ENCODE data around the gene RNF222. TPM values are rescaled to one million over a fixed set of nuclear protein-coding genes. Genes with fewer than 3 reads are reported as not detected.
"Not testable (repeated sequence)": the region's sequence is repeated elsewhere in the genome, so short reads cannot be mapped to it uniquely, and the experiment has no call there.

RNF222 gene
- total RNA-seq, 1 experiment from 2014 or later = not detected

DNA sequence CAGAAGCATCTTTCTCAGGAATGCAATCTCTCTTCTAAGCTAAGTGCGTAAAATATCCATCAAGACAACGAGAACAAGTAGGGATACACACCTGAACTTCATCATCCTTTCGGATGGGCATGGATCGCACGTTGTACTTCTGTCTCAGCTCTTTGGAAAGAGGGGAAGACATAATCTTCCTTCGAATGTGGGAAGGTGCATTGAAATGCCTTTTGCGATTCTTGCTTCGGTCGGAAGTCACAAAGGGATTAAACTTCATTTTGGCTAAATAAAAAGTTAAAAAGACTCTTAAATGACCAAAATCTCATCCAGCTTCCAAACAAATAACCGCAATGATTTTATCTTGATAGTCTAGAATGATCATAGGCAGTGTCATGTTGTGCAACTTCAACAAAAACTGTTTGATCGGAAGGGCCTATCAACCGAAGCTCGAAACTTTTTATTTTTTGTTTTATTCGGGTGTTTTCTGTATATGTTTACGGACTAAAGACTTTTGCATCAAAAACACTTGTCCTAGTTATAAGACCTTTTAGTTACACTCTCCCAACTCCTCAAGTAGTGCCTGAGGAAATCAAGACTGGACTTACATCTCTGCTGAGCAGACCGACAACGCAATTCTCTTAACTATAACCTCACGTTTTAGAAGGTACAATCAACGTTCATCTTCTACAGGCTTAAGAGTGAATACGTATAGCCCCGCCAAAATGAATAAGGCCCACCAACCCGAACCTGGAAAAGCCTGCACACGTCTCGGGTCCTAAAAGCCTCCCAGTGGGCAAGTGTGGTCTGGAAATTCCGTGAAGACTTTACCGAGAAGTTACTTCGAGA is 15.4 kb downstream of the RNF222 start:
- DNase-seq (ENCODE audit: low read depth) = peak; percentile 12

DNA sequence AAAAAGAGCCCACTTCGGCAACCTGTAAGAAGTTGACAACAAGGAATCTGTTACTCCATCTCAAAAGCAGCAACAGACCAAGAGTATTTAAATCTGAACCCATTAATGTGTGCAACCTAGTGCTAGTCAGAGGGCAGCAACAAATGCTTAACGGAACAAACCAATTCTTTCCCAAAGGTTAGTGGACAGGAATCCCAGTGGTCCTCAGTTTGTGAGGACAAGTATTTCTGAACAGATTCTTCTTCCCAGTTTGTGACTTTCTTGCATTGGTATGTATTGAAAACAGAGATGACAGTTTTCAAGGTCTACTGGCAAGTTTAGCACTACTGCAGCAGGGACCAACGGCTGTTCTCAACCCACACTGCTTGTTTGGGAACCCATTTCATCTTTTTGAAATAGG is 17.6 kb downstream of the RNF222 start:
- DNase-seq (ENCODE audit: low read depth) = no peak

DNA sequence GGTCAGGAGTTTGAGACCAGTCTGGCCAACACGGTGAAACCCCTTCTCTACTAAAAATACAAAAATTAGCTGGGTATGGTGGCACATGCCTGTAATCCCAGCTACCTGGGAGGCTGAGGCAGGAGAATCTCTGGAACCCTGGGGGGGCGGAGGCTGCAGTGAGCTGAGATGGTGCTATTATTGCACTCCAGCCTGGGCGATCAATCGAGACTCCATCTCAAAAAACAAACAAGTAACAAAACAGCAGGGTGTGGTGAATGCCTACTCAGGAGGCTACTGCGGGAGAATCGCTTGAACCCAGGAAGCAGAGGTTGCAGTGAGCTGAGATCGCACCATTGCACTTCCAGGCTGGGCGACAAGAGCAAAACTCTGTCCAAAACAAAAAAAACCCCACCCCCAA is 19.5 kb downstream of the RNF222 start:
- DNase-seq (ENCODE audit: low read depth) = not testable (repeated sequence)

DNA sequence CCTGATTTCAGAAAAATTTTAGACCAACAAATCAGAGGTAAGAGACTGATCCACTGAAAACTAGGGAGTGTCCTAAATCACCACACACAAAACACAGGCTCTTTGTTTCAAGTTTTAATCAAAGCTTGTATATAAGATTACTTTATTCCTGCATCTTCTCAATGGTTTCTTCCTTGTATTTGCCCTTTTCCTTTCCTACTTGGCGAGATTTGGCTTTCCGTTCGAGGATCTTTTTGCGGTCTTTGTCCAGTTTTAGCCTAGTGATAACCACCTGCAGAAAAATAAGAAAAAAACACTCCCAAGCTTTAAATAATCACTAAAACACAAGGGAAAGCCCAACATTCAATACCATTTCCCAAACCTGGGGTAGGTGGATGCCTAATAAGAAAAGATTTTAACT is 20.2 kb downstream of the RNF222 start:
- DNase-seq (ENCODE audit: low read depth) = no peak

DNA sequence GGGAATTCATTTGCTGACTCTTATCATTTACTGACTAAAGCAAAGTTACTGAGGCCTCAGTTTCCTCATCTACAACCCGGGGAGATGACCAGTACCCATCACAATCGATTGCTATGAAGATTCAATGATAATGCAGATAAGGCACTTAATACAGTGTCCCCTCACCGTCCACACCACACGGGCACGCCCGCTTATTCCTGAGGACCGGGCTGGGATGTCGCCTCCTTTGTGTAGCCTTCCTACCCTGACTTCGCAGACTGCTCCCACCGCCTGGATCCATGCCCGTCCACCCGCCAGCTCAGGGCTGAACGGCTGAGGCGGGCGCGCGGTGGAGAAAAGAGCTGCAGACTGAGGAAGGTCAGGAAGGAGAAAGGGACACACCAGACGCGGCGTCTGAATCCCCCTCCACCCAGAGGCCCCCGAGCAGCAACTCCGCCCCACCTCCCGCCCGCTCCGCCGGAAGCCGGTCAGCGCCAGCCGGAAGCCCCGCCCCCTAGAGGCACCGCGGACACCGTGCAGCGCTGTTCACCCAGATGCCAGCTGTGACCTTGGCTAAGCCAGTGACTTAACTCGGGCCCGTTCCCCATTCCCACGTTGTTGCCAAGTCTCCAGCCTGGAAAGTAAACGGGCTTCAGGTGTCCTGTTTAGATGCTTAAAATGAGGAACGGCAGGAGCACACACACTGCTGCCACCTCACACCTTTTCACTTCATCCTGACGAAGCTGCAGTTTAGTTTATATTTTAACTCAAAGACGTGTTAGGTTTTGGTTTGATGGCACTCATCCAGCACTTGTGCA is 21.2 kb downstream of the RNF222 start, which contains the start of gene KRABD2:
Gene KRABD2 (minus strand): TSS at position 434 of the 797 bp plus-strand sequence.
- peak; percentile 85 for DNase-seq (ENCODE audit: low read depth)

DNA sequence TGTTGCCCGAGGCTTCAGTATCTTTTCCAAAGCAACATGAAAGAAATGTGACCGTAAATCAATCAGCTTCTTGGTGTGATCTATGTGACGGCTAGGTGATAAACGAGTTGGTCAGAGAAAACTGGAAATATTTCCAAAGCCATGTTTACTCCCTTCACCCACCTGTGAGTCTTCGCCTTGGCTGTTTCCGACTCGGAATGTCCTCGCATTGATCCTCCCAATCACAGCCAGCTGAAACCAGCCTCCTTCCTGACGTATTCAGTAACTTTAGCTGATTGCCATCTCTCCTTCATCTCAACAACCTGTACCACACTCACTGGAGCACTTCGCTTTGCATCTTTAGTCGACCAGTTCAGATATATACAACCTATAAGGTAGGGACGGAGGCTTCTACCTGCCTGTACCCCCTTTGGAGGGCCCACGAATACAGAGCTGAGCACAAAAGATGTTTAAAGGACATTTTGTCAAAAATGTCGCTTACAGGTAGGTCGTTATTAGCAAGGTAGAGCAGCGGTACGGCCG is 21.8 kb downstream of the RNF222 start:
- no peak for DNase-seq (ENCODE audit: low read depth)

DNA sequence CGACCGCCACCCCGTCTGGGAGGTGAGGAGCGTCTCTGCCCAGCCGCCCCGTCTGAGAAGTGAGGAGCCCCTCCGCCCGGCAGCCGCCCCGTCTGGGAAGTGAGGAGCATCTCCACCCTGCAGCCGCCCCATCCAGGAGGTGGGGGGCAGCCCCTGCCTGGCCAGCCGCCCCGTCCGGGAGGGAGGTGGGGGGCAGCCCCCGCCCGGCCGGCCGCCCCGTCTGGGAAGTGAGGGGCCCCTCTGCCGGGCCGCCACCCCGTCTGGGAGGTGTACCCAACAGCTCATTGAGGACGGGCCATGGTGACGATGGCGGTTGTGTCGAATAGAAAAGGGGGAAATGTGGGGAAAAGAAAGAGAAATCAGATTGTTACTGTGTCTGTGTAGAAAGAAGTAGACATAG is 23.8 kb downstream of the RNF222 start:
- DNase-seq (ENCODE audit: low read depth) = not testable (repeated sequence)

DNA sequence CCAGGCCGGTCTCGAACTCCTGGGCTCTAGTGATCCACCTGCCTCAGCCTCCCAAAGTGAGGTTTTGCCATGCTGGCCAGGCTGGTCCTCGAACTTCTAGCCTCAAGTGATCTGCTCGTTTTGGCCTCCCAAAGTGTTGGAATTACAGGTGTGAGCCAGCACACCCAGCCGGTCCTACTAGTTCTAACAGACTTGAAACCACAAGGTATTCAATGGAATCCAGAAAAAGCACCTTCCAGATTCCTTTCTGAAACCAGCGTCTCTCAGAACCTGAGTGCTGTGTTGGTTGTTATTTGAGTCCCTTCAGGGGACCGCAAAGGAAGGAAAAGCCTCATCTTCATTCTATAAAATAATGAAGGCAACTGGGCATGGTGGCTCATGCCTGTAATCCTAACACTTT is 25.2 kb downstream of the RNF222 start:
- no peak for DNase-seq (ENCODE audit: low read depth)

DNA sequence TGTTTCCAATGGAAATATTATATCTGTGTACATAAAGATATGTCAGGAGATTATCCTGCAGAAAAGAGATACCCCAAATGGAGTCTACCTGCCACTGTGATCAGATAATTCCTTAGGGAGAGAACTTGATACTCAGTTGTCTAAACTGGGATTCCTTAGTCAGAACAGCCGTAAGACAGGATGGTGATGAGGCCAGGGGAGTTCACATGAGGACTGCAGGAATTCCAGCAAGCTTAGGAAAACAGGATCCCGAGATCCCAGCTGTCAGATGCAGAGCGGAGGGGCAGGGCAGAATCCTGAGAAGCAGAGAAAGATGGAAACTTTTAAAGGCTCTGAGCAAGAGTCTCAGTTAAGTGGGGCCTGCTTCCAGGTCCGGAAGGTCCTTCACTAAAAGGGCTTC is 25.8 kb downstream of the RNF222 start:
- no peak for DNase-seq (ENCODE audit: low read depth)

DNA sequence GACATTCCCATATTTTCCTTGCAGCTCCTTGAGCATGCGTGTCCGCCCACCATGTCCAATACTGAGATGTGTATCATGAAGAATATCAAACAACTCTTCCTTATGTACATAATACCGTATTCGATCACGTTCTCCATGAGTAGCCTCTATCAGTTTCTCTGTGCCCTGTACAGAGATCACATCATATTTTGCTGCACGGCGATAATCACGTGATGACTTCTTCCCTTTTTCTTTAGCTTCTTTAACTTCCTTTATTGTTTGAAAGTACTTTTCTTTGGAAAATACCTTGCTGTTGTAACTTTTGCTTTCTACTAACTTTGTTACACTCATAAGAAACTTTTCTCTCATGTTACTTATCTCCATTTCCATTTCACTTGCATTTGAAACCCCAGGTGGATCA is 27.7 kb downstream of the RNF222 start:
- no peak for DNase-seq (ENCODE audit: low read depth)

DNA sequence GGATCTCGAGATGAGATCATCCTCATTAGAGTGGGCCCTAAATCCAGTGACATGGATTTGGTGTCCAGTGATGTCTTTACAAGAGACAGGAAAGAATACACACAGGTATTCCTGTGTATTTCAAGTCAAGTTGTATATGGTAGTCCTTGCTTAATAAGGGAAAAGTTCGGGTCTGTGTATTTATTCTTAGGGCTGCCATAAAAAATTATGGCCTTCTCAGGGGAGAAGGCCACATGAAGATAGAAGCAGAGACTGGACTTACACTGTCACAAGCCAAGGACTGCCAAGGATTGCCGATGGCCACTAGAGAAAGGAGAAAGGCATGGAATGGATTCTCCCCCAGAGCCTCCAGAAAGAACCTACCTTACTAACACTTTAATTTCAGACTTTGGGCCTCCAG is 29.4 kb downstream of the RNF222 start:
- DNase-seq (ENCODE audit: low read depth) = no peak

DNA sequence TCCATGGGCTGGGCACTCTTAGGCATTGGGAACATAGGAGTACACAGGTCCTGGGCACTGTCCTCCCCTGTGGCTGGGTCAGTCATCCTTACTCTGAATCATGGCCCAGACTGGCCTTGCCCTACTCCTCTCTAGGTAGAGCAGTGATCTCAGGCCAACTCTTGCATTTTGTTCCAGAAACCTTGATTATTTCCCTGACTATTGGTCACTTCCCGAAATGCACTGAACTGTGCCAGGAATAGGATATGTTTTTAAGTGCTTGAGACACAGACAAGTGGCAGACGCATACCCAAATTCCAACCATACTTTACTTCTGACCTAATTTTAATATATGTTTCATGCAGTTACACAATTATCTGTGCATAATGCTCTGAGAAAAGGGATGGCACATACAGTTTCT is 31.4 kb downstream of the RNF222 start:
- DNase-seq (ENCODE audit: low read depth) = peak; percentile 38

DNA sequence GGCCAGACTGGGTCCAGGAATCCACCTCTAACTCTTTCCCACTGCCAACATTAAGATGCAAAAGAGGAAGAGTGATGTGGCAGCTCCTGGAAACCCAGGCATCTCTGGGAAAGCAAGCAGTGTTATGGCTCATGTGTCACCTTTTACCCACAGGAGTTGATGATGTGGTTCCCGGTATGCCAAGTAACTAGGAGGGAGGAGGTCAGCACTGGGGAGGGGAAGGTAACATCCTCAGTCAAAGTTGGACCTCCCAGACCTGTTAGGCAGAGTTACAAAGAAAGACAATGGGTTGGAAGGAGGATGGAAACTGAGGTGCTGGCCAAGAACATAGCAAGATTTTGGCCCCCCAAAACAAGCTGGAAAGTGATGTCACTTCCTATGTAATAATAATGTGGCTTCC is 32.5 kb downstream of the RNF222 start:
- DNase-seq (ENCODE audit: low read depth) = peak; percentile 77

DNA sequence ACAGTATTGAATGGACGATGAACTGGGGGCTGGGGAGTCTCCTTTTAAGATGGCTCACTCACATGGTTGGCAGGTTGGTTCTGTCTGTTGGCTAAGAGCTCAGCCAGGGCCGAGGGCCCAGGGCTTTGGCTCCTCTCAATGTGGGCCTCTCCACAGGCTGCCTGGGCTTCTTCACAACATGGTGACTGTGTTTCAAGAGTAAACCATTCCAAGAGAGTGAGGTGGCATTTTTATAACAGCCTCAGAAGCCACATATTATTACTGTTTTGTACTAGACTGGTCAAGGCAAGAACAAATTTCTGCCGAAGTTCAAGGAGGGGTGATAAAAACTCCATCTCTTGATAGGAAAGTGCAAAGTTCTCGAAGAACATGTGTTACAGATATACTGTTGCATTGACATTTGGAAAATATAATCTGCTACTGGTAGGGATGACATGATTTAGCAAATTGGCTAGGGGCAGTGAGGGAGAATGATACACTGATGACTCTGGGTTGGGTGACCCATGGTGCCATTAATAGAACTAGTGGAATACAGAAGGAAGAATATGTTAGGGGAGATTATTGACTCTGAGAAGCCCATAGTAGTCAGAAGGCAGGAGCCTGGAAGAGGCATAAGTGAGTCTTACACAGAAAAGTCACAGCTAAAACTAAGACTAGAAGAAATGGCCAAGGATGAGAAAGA is 34.8 kb downstream of the RNF222 start:
- peak; percentile 60 for DNase-seq (ENCODE audit: low read depth)

DNA sequence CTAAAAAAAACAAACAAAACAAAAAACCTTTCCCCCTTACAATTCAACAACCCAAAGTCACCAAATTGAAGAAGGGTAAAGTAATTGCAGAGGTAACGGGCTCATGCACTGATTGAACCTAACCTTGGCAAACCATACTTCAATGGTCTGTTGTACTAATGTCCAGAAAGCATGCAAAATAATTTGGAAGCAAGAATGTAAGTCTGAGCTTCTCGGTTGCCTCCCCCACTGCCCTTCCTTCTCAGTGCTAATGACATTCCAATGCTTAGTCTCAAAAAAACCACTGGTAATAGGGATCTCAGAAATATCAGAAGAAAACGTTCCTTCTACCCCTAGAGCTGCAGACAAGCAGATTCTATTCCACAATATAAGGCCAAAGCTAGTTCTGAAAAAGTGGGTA is 36.9 kb downstream of the RNF222 start:
- no peak for DNase-seq (ENCODE audit: low read depth)

DNA sequence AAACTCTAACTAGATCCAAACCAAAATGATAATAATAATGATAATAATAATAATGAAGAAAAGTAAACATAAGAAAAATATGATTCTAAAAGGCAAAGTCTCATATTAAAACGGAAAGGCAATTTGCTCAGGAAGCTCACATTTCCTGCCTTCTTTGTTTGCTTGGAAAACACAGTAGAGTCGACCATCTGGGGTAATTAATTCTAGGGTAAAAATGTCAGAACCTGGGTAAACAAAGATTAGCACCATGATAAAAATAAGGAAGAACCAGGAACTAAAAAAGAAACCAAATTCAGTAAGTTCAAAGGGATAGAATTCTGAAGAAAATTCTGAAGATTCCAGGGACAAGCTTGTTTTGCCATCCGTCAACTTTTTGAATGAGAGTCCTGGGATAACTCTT is 37.4 kb downstream of the RNF222 start:
- no peak for DNase-seq (ENCODE audit: low read depth)

DNA sequence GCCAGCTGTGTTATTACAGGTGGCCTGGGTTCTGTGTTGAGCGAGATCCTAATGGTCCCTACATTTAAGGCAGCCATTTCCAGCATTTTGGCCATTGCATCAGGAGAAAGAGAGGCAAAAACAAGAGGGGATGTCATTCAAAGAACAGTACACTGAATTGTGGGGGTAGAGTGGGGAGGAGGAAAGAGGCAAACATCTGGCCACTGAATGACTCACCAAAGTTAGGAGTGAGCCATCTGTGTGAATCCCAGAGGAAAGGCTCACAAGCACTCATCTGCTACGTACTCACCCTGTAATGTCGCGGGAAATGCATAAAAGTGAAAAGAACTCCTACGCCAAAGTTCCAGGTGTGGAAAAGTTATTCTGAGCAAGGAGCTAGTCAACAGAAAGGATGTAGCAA is 37.9 kb downstream of the RNF222 start:
- DNase-seq (ENCODE audit: low read depth) = peak; percentile 42

DNA sequence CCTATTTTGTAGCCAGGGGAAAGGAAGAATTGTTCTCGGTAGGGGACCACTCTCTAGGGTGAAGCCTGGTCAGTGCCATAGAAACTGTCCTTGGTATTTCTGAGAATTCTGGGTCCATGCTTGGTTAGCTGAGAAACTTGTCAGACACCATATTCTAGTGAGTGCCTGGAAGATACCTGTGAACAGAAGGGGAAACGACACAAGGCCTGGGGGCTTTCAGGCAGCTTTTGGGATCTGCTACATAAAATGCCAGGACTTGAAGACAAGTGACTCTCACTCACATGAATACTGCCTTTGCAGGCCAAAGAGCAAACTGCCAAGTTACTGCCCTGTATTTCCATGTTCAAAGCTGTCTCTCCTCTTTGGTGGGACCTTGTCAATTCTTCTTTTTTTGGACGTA is 39.7 kb downstream of the RNF222 start:
- DNase-seq (ENCODE audit: low read depth) = no peak

DNA sequence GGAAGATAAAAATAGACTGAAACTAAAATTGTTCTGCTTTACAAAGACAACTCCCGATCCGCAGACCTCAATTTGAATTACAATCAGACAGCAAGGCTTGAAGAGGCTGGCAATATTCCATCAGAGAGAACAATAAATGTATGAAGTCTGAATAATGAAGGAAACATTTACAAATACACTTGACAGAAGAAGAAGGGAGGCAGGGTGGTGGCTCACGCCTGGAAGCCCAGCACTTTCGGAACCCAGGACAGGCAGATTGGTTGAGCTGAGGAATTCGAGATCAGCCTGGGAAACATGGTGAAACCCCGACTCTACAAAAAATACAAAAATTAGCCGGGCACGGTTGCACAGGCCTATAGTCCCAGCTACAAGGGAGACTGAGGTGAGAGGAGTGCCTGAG is 43.4 kb downstream of the RNF222 start:
- DNase-seq (ENCODE audit: low read depth) = no peak

DNA sequence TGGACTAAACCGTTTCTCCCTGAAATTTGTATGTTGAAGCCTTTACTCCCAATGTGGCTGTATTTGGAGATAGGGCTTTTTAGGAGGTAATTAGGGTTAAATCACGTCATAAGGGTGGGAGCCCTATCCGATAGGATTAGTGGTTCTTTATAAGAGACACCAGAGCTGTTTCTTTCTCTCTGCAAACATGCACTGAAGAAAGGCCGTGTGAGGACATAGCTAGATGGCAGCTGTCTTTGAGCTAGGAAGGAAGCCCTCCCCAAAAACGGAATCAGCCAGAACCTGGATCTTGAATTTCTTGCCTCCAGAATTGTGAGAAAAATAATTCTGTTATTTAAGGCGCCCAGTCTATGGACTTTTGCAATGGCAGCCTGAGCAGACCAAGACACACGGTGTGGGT is 43.9 kb downstream of the RNF222 start:
- no peak for DNase-seq (ENCODE audit: low read depth)

DNA sequence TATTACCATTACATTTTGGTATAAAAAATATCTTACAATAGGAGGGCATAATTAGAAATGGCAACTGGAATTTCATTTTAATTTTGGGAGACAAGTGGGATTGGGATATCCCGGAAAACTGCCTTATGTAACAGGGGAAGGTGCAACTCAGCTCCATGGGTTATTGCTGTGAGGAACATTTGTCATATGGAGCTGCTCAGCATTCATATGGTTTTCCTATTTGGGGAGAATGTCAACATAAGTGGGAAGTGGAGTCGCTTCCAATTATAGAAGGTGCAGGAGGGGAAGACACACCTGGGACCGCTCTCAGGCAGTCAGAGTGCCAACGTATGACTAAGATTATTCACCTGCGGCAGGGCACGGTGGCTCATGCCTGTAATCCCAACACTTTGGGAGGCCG is 47.3 kb downstream of the RNF222 start:
- DNase-seq (ENCODE audit: low read depth) = no peak

DNA sequence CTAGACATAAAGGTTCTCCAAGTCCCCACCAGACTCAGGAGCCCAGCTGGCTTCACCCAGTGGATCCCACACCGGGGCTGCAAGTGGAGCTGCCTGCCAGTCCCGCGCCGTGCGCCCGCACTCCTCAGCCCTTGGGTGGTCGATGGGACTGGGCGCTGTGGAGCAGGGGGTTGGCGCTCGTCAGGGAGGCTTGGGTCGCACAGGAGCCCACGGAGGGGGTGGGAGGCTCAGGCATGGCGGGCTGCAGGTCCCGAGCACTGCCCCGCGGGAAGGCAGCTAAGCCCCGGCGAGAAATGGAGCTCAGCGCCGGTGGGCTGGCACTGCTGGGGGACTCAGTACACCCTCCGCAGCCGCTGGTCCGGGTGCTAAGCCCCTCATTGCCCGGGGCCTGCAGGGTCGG is 50.6 kb downstream of the RNF222 start:
- not testable (repeated sequence) for DNase-seq (ENCODE audit: low read depth)
